Esophagus squamous epithelium (tissue), 5 donors: ENCODE measurements around the gene EOMES. TPM values are rescaled to one million over a fixed set of nuclear protein-coding genes. Genes with fewer than 3 reads are reported as not detected.

Source experiments
- DNase-seq: peaks from one replicate; lab custom pipeline; 2025; lab: John Stamatoyannopoulos, UW
- H3K27ac ChIP-seq, 4 donors: fragments of 200-600 bp; sonication (generic); one replicate each; pipeline ENCODE4 v1.5.1; 2016 to 2019; ENCODE audit warnings: mild to moderate bottlenecking in 1 of 4
- H3K27me3 ChIP-seq, 4 donors: fragments of 200-600 bp; sonication (generic); 1 replicate in 3 of 4; 2 replicates in 1 of 4; pipeline versions ENCODE4 v1.5.1 to v1.6.0; 2017 to 2021; ENCODE audit warnings: antibody characterized with exemption in 1 of 4
- H3K36me3 ChIP-seq, 3 donors: fragments of 200-600 bp; sonication (generic); one replicate each; pipeline ENCODE4 v1.5.1; 2016 to 2019
- H3K4me1 ChIP-seq, 3 donors: fragments of 200-600 bp; sonication (generic); one replicate each; pipeline ENCODE4 v1.5.1; 2017 to 2019
- H3K4me3 ChIP-seq, 4 donors: fragments of 200-600 bp; sonication (generic); 1 replicate in 3 of 4; 2 replicates in 1 of 4; pipeline ENCODE4 v1.5.1; 2016 to 2019; ENCODE audit warnings: mild to moderate bottlenecking in 2 of 4, moderate library complexity in 1 of 4
- H3K9me3 ChIP-seq, 3 donors: fragments of 200-600 bp; sonication (generic); one replicate each; pipeline ENCODE4 v1.5.1; 2016 to 2019
- CTCF ChIP-seq, 6 experiments: fragments of 450-650 bp in 4 of 6; fragments of 200-600 bp in 2 of 6; sonication (generic) in 2 of 6; IDR thresholded peaks; one replicate each; pipeline ENCODE4 v1.5.1; 2016 to 2019; ENCODE audit warnings: antibody characterized with exemption in 6 of 6, mild to moderate bottlenecking in 4 of 6, moderate library complexity in 4 of 6
- POLR2A ChIP-seq, 4 donors: fragments of 450-650 bp; IDR thresholded peaks; one replicate each; pipeline ENCODE4 v1.6.1; 2017; ENCODE audit warnings: antibody characterized with exemption in 4 of 4, mild to moderate bottlenecking in 4 of 4, moderate library complexity in 3 of 4
- WGBS, 2 donors: methylation state at CpG; one replicate each; pipeline ENCODE4 v1.1.5; 2018; 5-methylcytosine and 5-hydroxymethylcytosine counted together
- intact Hi-C: fragments of 100-400 bp; cut with DNase I; formaldehyde crosslinking; loops from one replicate; pipeline ENCODE4 v1.15.0; 2022
- total RNA-seq, 4 donors: library from RNA; depleted of rRNA; stranded (reverse); fragments of >200 nt; gene quantifications; one replicate each; pipeline ENCODE4 v1.1.0, GENCODE V29; 2016
- donor health status: DM: yes; HTN: yes; CAD: no.

EOMES gene
- total RNA-seq, 4 donors from 2014 or later: 0.18 to 0.23 (median 0.19) TPM; not detected in 1

DNA sequence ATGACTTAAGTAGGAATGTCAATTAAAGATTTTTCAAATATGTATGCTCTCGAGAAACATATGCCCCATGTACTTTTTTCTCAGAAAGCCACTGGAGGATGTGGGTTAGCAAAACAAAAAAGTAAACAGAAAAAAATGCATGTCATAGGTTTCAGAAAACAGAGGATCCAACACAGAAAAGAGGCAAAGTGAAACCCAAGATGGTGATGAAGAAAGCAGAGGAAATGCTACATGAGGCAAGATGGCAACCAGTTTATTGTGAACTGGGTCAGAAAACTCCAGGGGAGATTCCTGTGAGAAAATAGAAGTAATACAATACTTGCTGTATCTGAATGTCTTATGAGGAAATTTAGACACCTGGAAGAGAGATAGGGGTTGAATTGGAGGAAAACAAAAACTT lies 30.8 kb upstream of the EOMES start:
- Histone ChIP-seq H3K36me3 (no peaks in the 10 kb centered on the region), H3K4me3 (no peak overlapping the region), H3K4me1 (no peaks in the 10 kb centered on the region), H3K27me3 (no peaks in the 10 kb centered on the region), H3K9me3 (no peaks in the 10 kb centered on the region), H3K27ac (no peak overlapping the region)
- intact Hi-C loops: no loop called here
- TF ChIP-seq POLR2A (IDR thresholded peaks at IDR 0.05) (no peak), CTCF (IDR thresholded peaks at IDR 0.05) (no peak)
- no peak for DNase-seq
- WGBS, 2 donors: 78 to 83% methylated on average over 1 of the region's 1 CpG

DNA sequence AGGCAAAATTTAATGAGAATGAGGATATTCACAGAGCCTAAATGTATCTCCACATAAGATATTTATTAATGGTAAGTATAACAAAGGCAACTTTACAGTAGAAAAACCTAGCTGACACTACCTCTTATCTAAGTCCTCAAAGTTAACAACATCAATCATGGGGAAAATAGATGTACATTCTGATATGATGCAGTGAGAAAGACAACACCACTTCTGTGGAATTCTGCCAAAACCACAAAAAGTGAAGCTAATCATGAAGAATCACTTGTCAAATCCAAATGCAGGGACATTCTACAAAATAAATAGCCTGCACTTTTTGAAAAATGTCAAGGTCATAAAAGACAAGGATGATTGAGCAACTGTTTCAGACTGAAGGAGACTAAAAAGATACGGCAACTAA lies 27.5 kb upstream of the EOMES start:
- Histone ChIP-seq H3K27me3 (no peaks in the 10 kb centered on the region), H3K36me3 (no peaks in the 10 kb centered on the region), H3K4me3 (no peak overlapping the region), H3K4me1 (no peaks in the 10 kb centered on the region), H3K27ac (no peak overlapping the region), H3K9me3 (no peaks in the 10 kb centered on the region)
- TF ChIP-seq CTCF (IDR thresholded peaks at IDR 0.05): no peak
- TF ChIP-seq POLR2A (IDR thresholded peaks at IDR 0.05): no peak
- WGBS, 2 donors: 59 to 67% methylated on average over 1 of the region's 1 CpG
- intact Hi-C loops: no loop called here
- DNase-seq: no peak

GRCh38 chr3:27746838-27747237 lies 24.7 kb upstream of the EOMES start:
- no peak for DNase-seq
- no peaks in the 10 kb centered on the region for H3K4me1 ChIP-seq
- no peak overlapping the region for H3K27ac ChIP-seq
- 68 to 86% methylated on average over 3 of the region's 3 CpGs for WGBS, 2 donors
- TF ChIP-seq CTCF (IDR thresholded peaks at IDR 0.05): no peak
- TF ChIP-seq POLR2A (IDR thresholded peaks at IDR 0.05): no peak
- no peaks in the 10 kb centered on the region for H3K36me3 ChIP-seq
- intact Hi-C loops: no loop called here
- H3K4me3 ChIP-seq: no peak overlapping the region
- H3K9me3 ChIP-seq: no peaks in the 10 kb centered on the region
- peaks cover 0 to 3% (median 0%) of the 10 kb centered on the region in 4 donors for H3K27me3 ChIP-seq

- H3K4me3 ChIP-seq: no peak overlapping the region
- TF ChIP-seq CTCF (IDR thresholded peaks at IDR 0.05) (no peak), POLR2A (IDR thresholded peaks at IDR 0.05) (no peak)
- H3K4me1 ChIP-seq: no peaks in the 10 kb centered on the region
- no peak for DNase-seq
- H3K36me3 ChIP-seq: no peaks in the 10 kb centered on the region
- peaks cover 0 to 10% (median 0%) of the 10 kb centered on the region in 4 donors for H3K27me3 ChIP-seq
- H3K27ac ChIP-seq: no peak overlapping the region
- WGBS, 2 donors: 61 to 65% methylated on average over 2 of the region's 2 CpGs
- H3K9me3 ChIP-seq: no peaks in the 10 kb centered on the region
- intact Hi-C loops: no loop called here
Measured at GRCh38 chr3:27740854-27741253, 18.7 kb upstream of the EOMES start.

DNA sequence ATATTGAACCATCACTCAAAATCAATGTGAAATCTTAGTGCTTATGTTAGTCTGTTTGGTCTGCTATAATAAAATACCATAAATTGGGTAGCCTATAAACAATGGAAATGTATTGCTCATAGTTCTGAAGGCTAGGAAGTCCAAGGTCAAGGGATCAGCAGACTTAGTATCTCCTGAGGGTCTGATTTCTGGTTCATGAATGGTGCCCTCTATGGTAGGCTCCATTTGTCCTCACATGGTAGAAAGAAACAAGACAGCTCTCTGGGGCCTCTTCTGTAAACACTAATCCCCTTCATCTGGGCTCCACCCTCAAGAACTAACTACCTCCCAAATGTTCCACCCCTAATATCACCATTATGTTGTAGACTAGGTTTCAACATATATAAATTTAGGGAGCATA lies 15.0 kb upstream of the EOMES start:
- Histone ChIP-seq H3K27me3 (peaks cover 0 to 21% (median 0%) of the 10 kb centered on the region in 4 donors), H3K4me3 (no peak overlapping the region), H3K27ac (no peak overlapping the region), H3K4me1 (no peaks in the 10 kb centered on the region), H3K36me3 (no peaks in the 10 kb centered on the region), H3K9me3 (no peaks in the 10 kb centered on the region)
- DNase-seq: no peak
- intact Hi-C loops: no loop called here
- TF ChIP-seq CTCF (IDR thresholded peaks at IDR 0.05): no peak
- TF ChIP-seq POLR2A (IDR thresholded peaks at IDR 0.05): no peak
